Gastroesophageal sphincter (tissue), 3 donors: ENCODE data around the gene OAS2.

Experiments
- POLR2A ChIP-seq, 2 donors: fragments of 450-650 bp; IDR thresholded peaks; one replicate each; pipeline ENCODE4 v1.6.1; 2017; ENCODE audit warnings: antibody characterized with exemption in 2 of 2, mild to moderate bottlenecking in 2 of 2, moderate library complexity in 1 of 2
- TF ChIP-seq, protein P1 (sequence below), 4 experiments: fragments of 200-600 bp in 2 of 4; fragments of 450-650 bp in 2 of 4; sonication (generic) in 1 of 4; IDR thresholded peaks; one replicate each; pipeline ENCODE4 v1.5.1; 2017 to 2019; ENCODE audit warnings: antibody characterized with exemption in 4 of 4, mild to moderate bottlenecking in 2 of 4, moderate library complexity in 2 of 4

DNA sequence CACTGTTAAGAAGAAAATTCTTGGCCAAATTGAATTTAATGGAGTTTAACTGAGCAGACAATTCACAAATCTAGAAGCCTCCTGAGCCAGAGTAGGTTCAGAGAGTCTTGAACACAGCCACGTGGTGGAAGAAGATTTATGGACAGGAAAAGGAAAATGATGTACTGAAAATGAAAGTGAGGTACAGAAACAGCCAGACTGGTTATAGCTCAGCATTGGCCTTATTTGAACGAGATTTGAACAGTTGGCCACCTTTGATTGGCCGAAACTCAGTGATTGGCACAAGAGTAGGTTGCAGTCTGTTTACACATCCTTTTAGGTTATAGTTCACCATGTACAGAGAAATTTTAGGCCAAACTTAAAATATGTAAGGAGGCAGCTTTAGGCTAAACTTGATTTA, 9.9 kb downstream of the OAS2 start:
- TF ChIP-seq, protein P1, sequence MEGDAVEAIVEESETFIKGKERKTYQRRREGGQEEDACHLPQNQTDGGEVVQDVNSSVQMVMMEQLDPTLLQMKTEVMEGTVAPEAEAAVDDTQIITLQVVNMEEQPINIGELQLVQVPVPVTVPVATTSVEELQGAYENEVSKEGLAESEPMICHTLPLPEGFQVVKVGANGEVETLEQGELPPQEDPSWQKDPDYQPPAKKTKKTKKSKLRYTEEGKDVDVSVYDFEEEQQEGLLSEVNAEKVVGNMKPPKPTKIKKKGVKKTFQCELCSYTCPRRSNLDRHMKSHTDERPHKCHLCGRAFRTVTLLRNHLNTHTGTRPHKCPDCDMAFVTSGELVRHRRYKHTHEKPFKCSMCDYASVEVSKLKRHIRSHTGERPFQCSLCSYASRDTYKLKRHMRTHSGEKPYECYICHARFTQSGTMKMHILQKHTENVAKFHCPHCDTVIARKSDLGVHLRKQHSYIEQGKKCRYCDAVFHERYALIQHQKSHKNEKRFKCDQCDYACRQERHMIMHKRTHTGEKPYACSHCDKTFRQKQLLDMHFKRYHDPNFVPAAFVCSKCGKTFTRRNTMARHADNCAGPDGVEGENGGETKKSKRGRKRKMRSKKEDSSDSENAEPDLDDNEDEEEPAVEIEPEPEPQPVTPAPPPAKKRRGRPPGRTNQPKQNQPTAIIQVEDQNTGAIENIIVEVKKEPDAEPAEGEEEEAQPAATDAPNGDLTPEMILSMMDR (IDR thresholded peaks at IDR 0.05): no peak
- no peak for TF ChIP-seq POLR2A (IDR thresholded peaks at IDR 0.05)
